Measurements from ENCODE around the gene ELK4. TPM values are rescaled to one million over a fixed set of nuclear protein-coding genes. Genes with fewer than 3 reads are reported as not detected.

Gene ELK4
- total RNA-seq, 1 experiment from 2014 or later, result 31.2 TPM

GRCh38 chr1:205639567-205639966, 7.8 kb upstream of the ELK4 start:
- no peak overlapping the region for H2BK20ac ChIP-seq (ENCODE audit: low read depth, low read length, poor library complexity, severe bottlenecking)
- no peak for TF ChIP-seq CTCF (conservative IDR thresholded peaks at IDR 0.05)
- H3K27ac Mint-ChIP-seq, result no peak overlapping the region
- H3K23ac ChIP-seq (ENCODE audit: insufficient read length, low read depth, low read length), result no peak overlapping the region
- no peaks in the 10 kb centered on the region for H4K20me1 ChIP-seq (ENCODE audit: control insufficient read depth, insufficient read depth, insufficient read length)
- H3K9me3 Mint-ChIP-seq, result no peaks in the 10 kb centered on the region
- H3K36me3 Mint-ChIP-seq (ENCODE audit: insufficient read depth in 1 of 3, low read depth in 3 of 3), result no peaks in the 10 kb centered on the region
- no peak for DNase-seq
- no peaks in the 10 kb centered on the region for H3K79me1 ChIP-seq (ENCODE audit: insufficient read depth, low read depth, low read length, poor library complexity, severe bottlenecking)
- H4K91ac ChIP-seq (ENCODE audit: insufficient read length, low read depth, low read length), result no peak overlapping the region
- H3K27me3 ChIP-seq (ENCODE audit: insufficient read depth, low read length), result no peaks in the 10 kb centered on the region
- H3K27ac ChIP-seq (ENCODE audit: insufficient read length, low read depth, low read length), result no peak overlapping the region
- no peak overlapping the region for H3K4me2 ChIP-seq (ENCODE audit: insufficient read depth, insufficient read length, low read length)
- H2BK5ac ChIP-seq (ENCODE audit: insufficient read length, low read length), result no peak overlapping the region
- no peak overlapping the region for H2BK12ac ChIP-seq (ENCODE audit: insufficient read length, low read depth, low read length)
- no peaks in the 10 kb centered on the region for H3K9me3 ChIP-seq (ENCODE audit: control insufficient read depth, low read depth, low read length)
- no peak overlapping the region for H2BK15ac ChIP-seq (ENCODE audit: low read depth, low read length)
- no peak overlapping the region for H3K4ac ChIP-seq (ENCODE audit: low read depth, low read length)
- no CpG with 5 or more reads among the region's 1 CpG for WGBS (ENCODE audit: extremely low coverage, insufficient read length, low lambda C conversion rate)
- H3T11ph ChIP-seq (ENCODE audit: low read length), result no peak overlapping the region
- H3K9ac ChIP-seq (ENCODE audit: extremely low read depth, insufficient read length, low read length), result no peak overlapping the region
- H3K18ac ChIP-seq (ENCODE audit: insufficient read length, low read depth, low read length), result no peak overlapping the region
- no peak overlapping the region for H3K14ac ChIP-seq (ENCODE audit: insufficient read depth, low read length)
- no peak overlapping the region for H3K4me3 Mint-ChIP-seq
- H3K23me2 ChIP-seq (ENCODE audit: insufficient read length, low read depth, low read length, poor library complexity, severe bottlenecking), result no peaks in the 10 kb centered on the region
- no peak overlapping the region for H2AK5ac ChIP-seq (ENCODE audit: insufficient read length, low read length)
- no peak overlapping the region for H2BK120ac ChIP-seq (ENCODE audit: low read depth, low read length, poor library complexity, severe bottlenecking)
- no peaks in the 10 kb centered on the region for H3K4me1 ChIP-seq (ENCODE audit: insufficient read depth, low read length)
- no peaks in the 10 kb centered on the region for H3K79me2 ChIP-seq (ENCODE audit: insufficient read depth, low read length)
- peaks cover 10% of the 10 kb centered on the region for H3K27me3 Mint-ChIP-seq (ENCODE audit: low read depth)
- no peak overlapping the region for H4K5ac ChIP-seq (ENCODE audit: insufficient read length, low read depth, low read length)
- no peaks in the 10 kb centered on the region for H3K4me1 Mint-ChIP-seq
- no peak overlapping the region for H3K56ac ChIP-seq (ENCODE audit: insufficient read length, low read depth, low read length)
- H2AFZ ChIP-seq (ENCODE audit: low read length), result no peak overlapping the region
- H4K8ac ChIP-seq (replicated peaks; ENCODE audit: insufficient read length, low read depth, low read length), result no peak overlapping the region
